Measurements from ENCODE around the gene CUX1.
"Not testable (repeated sequence)": the region's sequence is repeated elsewhere in the genome, so short reads cannot be mapped to it uniquely, and the experiment has no call there.

Gene CUX1

GRCh38 chr7:102220960-102221800, 403.8 kb downstream of the CUX1 start:
- no peak overlapping the region for H3K4me3 ChIP-seq (ENCODE audit: low read length)
- no peaks in the 10 kb centered on the region for H3K4me1 ChIP-seq (ENCODE audit: insufficient read depth, low read length)
- H3K9me3 ChIP-seq (ENCODE audit: insufficient read depth, low read depth, low read length) = no peaks in the 10 kb centered on the region
- 94% methylated on average over 20 of the region's 20 CpGs for WGBS
- no peak overlapping the region for H3K9ac ChIP-seq (ENCODE audit: low read depth, low read length)
- no peak overlapping the region for H3K27ac ChIP-seq (ENCODE audit: low read depth, low read length)
- no peaks in the 10 kb centered on the region for H3K36me3 ChIP-seq (ENCODE audit: insufficient read depth, low read length)
- no peaks in the 10 kb centered on the region for H3K27me3 ChIP-seq (ENCODE audit: insufficient read depth, low read length)

- no peak overlapping the region for H3K27ac ChIP-seq (ENCODE audit: low read depth, low read length)
- WGBS = 98% methylated on average over 9 of the region's 9 CpGs
- H3K9ac ChIP-seq (ENCODE audit: low read depth, low read length) = no peak overlapping the region
- no peaks in the 10 kb centered on the region for H3K4me1 ChIP-seq (ENCODE audit: insufficient read depth, low read length)
- H3K9me3 ChIP-seq (ENCODE audit: insufficient read depth, low read depth, low read length) = no peaks in the 10 kb centered on the region
- H3K27me3 ChIP-seq (ENCODE audit: insufficient read depth, low read length) = no peaks in the 10 kb centered on the region
- peaks cover 2% of the 10 kb centered on the region; the same call in 1 of the 2 replicates for H3K36me3 ChIP-seq (ENCODE audit: insufficient read depth, low read length)
- H3K4me3 ChIP-seq (ENCODE audit: low read length) = no peak overlapping the region
Observed at GRCh38 chr7:102221961-102222360, 404.5 kb downstream of the CUX1 start.

GRCh38 chr7:102222445-102222844, 405.0 kb downstream of the CUX1 start:
- Histone ChIP-seq H3K9ac (ENCODE audit: low read depth, low read length) (no peak overlapping the region), H3K9me3 (ENCODE audit: insufficient read depth, low read depth, low read length) (no peaks in the 10 kb centered on the region), H3K4me3 (ENCODE audit: low read length) (no peak overlapping the region), H3K4me1 (ENCODE audit: insufficient read depth, low read length) (no peaks in the 10 kb centered on the region), H3K36me3 (ENCODE audit: insufficient read depth, low read length) (peaks cover 7% of the 10 kb centered on the region), H3K27me3 (ENCODE audit: insufficient read depth, low read length) (no peaks in the 10 kb centered on the region), H3K27ac (ENCODE audit: low read depth, low read length) (no peak overlapping the region)
- WGBS = 96% methylated on average over 12 of the region's 12 CpGs

- Histone ChIP-seq H3K9ac (ENCODE audit: low read depth, low read length) (no peak overlapping the region), H3K36me3 (ENCODE audit: insufficient read depth, low read length) (peaks cover 14% of the 10 kb centered on the region), H3K9me3 (ENCODE audit: insufficient read depth, low read depth, low read length) (no peaks in the 10 kb centered on the region), H3K4me1 (ENCODE audit: insufficient read depth, low read length) (no peaks in the 10 kb centered on the region), H3K27me3 (ENCODE audit: insufficient read depth, low read length) (no peaks in the 10 kb centered on the region), H3K4me3 (ENCODE audit: low read length) (no peak overlapping the region), H3K27ac (ENCODE audit: low read depth, low read length) (no peak overlapping the region)
- 96% methylated on average over 5 of the region's 5 CpGs for WGBS
Observed at GRCh38 chr7:102223184-102223583, 405.8 kb downstream of the CUX1 start.

GRCh38 chr7:102225025-102225424, 407.6 kb downstream of the CUX1 start:
- Histone ChIP-seq H3K27me3 (ENCODE audit: insufficient read depth, low read length) (no peaks in the 10 kb centered on the region), H3K4me3 (ENCODE audit: low read length) (no peak overlapping the region), H3K9me3 (ENCODE audit: insufficient read depth, low read depth, low read length) (no peaks in the 10 kb centered on the region), H3K27ac (ENCODE audit: low read depth, low read length) (no peak overlapping the region), H3K9ac (ENCODE audit: low read depth, low read length) (no peak overlapping the region), H3K4me1 (ENCODE audit: insufficient read depth, low read length) (no peaks in the 10 kb centered on the region), H3K36me3 (ENCODE audit: insufficient read depth, low read length) (peaks cover 26% of the 10 kb centered on the region)
- WGBS = 96% methylated on average over 10 of the region's 10 CpGs

GRCh38 chr7:102227371-102227770, 409.9 kb downstream of the CUX1 start:
- WGBS = 95% methylated on average over 18 of the region's 18 CpGs
- Histone ChIP-seq H3K9ac (ENCODE audit: low read depth, low read length) (no peak overlapping the region), H3K27ac (ENCODE audit: low read depth, low read length) (no peak overlapping the region), H3K36me3 (ENCODE audit: insufficient read depth, low read length) (peaks cover 35% of the 10 kb centered on the region), H3K27me3 (ENCODE audit: insufficient read depth, low read length) (no peaks in the 10 kb centered on the region), H3K4me1 (ENCODE audit: insufficient read depth, low read length) (no peaks in the 10 kb centered on the region), H3K9me3 (ENCODE audit: insufficient read depth, low read depth, low read length) (no peaks in the 10 kb centered on the region), H3K4me3 (ENCODE audit: low read length) (no peak overlapping the region)

- H3K27me3 ChIP-seq (ENCODE audit: insufficient read depth, low read length) = no peaks in the 10 kb centered on the region
- 95% methylated on average over 12 of the region's 12 CpGs for WGBS
- no peaks in the 10 kb centered on the region for H3K4me1 ChIP-seq (ENCODE audit: insufficient read depth, low read length)
- no peaks in the 10 kb centered on the region for H3K9me3 ChIP-seq (ENCODE audit: insufficient read depth, low read depth, low read length)
- no peak overlapping the region for H3K9ac ChIP-seq (ENCODE audit: low read depth, low read length)
- H3K27ac ChIP-seq (ENCODE audit: low read depth, low read length) = no peak overlapping the region
- H3K4me3 ChIP-seq (ENCODE audit: low read length) = no peak overlapping the region
- peaks cover 41% of the 10 kb centered on the region for H3K36me3 ChIP-seq (ENCODE audit: insufficient read depth, low read length)
Observed at GRCh38 chr7:102228935-102229334, 411.5 kb downstream of the CUX1 start.

- not testable (repeated sequence) for H3K27me3 ChIP-seq (ENCODE audit: insufficient read depth, low read length); H3K9me3 ChIP-seq (ENCODE audit: insufficient read depth, low read depth, low read length); H3K9ac ChIP-seq (ENCODE audit: low read depth, low read length); H3K27ac ChIP-seq (ENCODE audit: low read depth, low read length); H3K4me1 ChIP-seq (ENCODE audit: insufficient read depth, low read length); H3K4me3 ChIP-seq (ENCODE audit: low read length)
- H3K36me3 ChIP-seq (ENCODE audit: insufficient read depth, low read length) = peaks cover 53% of the 10 kb centered on the region
- WGBS = 93% methylated on average over 4 of the region's 5 CpGs
Observed at GRCh38 chr7:102230162-102230561, 412.7 kb downstream of the CUX1 start.

GRCh38 chr7:102230593-102230992, 413.2 kb downstream of the CUX1 start:
- Histone ChIP-seq H3K4me1 (ENCODE audit: insufficient read depth, low read length) (no peaks in the 10 kb centered on the region), H3K9ac (ENCODE audit: low read depth, low read length) (no peak overlapping the region), H3K27me3 (ENCODE audit: insufficient read depth, low read length) (no peaks in the 10 kb centered on the region), H3K9me3 (ENCODE audit: insufficient read depth, low read depth, low read length) (no peaks in the 10 kb centered on the region), H3K4me3 (ENCODE audit: low read length) (no peak overlapping the region), H3K36me3 (ENCODE audit: insufficient read depth, low read length) (peaks cover 53% of the 10 kb centered on the region), H3K27ac (ENCODE audit: low read depth, low read length) (no peak overlapping the region)
- 96% methylated on average over 4 of the region's 4 CpGs for WGBS

- Histone ChIP-seq H3K27ac (ENCODE audit: low read depth, low read length) (no peak overlapping the region), H3K9me3 (ENCODE audit: insufficient read depth, low read depth, low read length) (no peaks in the 10 kb centered on the region), H3K36me3 (ENCODE audit: insufficient read depth, low read length) (peaks cover 52% of the 10 kb centered on the region), H3K4me3 (ENCODE audit: low read length) (no peak overlapping the region), H3K4me1 (ENCODE audit: insufficient read depth, low read length) (no peaks in the 10 kb centered on the region), H3K9ac (ENCODE audit: low read depth, low read length) (no peak overlapping the region), H3K27me3 (ENCODE audit: insufficient read depth, low read length) (no peaks in the 10 kb centered on the region)
- 90% methylated on average over 12 of the region's 12 CpGs for WGBS
Observed at GRCh38 chr7:102232611-102233286, 415.3 kb downstream of the CUX1 start.

- WGBS = 97% methylated on average over 12 of the region's 12 CpGs
- Histone ChIP-seq H3K27me3 (ENCODE audit: insufficient read depth, low read length) (no peaks in the 10 kb centered on the region), H3K4me1 (ENCODE audit: insufficient read depth, low read length) (no peaks in the 10 kb centered on the region), H3K4me3 (ENCODE audit: low read length) (no peak overlapping the region), H3K36me3 (ENCODE audit: insufficient read depth, low read length) (peaks cover 44% of the 10 kb centered on the region), H3K9me3 (ENCODE audit: insufficient read depth, low read depth, low read length) (no peaks in the 10 kb centered on the region), H3K27ac (ENCODE audit: low read depth, low read length) (no peak overlapping the region), H3K9ac (ENCODE audit: low read depth, low read length) (no peak overlapping the region)
Observed at GRCh38 chr7:102234131-102234530, 416.7 kb downstream of the CUX1 start.

Measured in HUES64 (cell line).